Liver (tissue), 9 donors: ENCODE results near the gene HOXD13. TPM values are rescaled to one million over a fixed set of nuclear protein-coding genes. Genes with fewer than 3 reads are reported as not detected.

Source experiments
- DNase-seq: peaks from one replicate; pipeline ENCODE4 v3.0.0-alpha.2; 2017; ENCODE audit warnings: low spot score
- H3K27ac ChIP-seq, 2 donors: one replicate each; pipeline ENCODE4 v1.7.0; 2013; ENCODE audit warnings: inconsistent platforms in 2 of 2, low read length in 2 of 2, control low read depth in 1 of 2, low read depth in 1 of 2, mild to moderate bottlenecking in 1 of 2
- H3K27me3 ChIP-seq, 4 donors: one replicate each; pipeline versions ENCODE4 v1.6.1 to v1.7.0; 2013; ENCODE audit warnings: low read length in 3 of 4, inconsistent platforms in 1 of 4, mild to moderate bottlenecking in 1 of 4, moderate library complexity in 1 of 4; ENCODE audit not compliant: control insufficient read depth in 4 of 4, insufficient read depth in 4 of 4
- H3K36me3 ChIP-seq, 4 donors: one replicate each; pipeline versions ENCODE4 v1.6.1 to v1.7.0; 2013; ENCODE audit warnings: low read length in 3 of 4, mild to moderate bottlenecking in 3 of 4, low read depth in 1 of 4, moderate library complexity in 1 of 4; ENCODE audit not compliant: control insufficient read depth in 4 of 4, insufficient read depth in 3 of 4
- H3K4me1 ChIP-seq, 4 donors: one replicate each; pipeline versions ENCODE4 v1.6.1 to v1.7.0; 2013; ENCODE audit warnings: low read length in 3 of 4, mild to moderate bottlenecking in 3 of 4, moderate library complexity in 1 of 4; ENCODE audit not compliant: control insufficient read depth in 4 of 4, insufficient read depth in 4 of 4
- H3K4me3 ChIP-seq, 3 donors: one replicate each; pipeline versions ENCODE4 v1.6.1 to v1.7.0; 2013; ENCODE audit warnings: low read length in 3 of 3, control low read depth in 1 of 3, low read depth in 1 of 3, mild to moderate bottlenecking in 1 of 3
- H3K9ac ChIP-seq, 2 donors: one replicate each; pipeline ENCODE4 v1.7.0; 2013; ENCODE audit warnings: low read length in 2 of 2, mild to moderate bottlenecking in 2 of 2, moderate library complexity in 2 of 2, control low read depth in 1 of 2, low read depth in 1 of 2
- H3K9me3 ChIP-seq, 4 donors: one replicate each; pipeline versions ENCODE4 v1.6.1 to v1.7.0; 2013; ENCODE audit warnings: low read length in 3 of 4; ENCODE audit not compliant: control insufficient read depth in 4 of 4
- EGR1 ChIP-seq, 2 donors: IDR thresholded peaks; 2 replicates each; pipeline ENCODE4 v1.6.1; 2016 to 2018; ENCODE audit warnings: antibody characterized with exemption in 2 of 2, low read depth in 2 of 2
- FOXA1 ChIP-seq: IDR thresholded peaks from 2 replicates; pipeline ENCODE4 v1.6.1; 2016; ENCODE audit warnings: antibody characterized with exemption
- FOXA2 ChIP-seq: IDR thresholded peaks from 2 replicates; pipeline ENCODE4 v1.6.1; 2016; ENCODE audit warnings: antibody characterized with exemption
- GABPA ChIP-seq, 2 donors: IDR thresholded peaks in 1 of 2; conservative IDR thresholded peaks in 1 of 2; 2 replicates each; pipeline ENCODE4 v1.6.1; 2016; ENCODE audit warnings: antibody characterized with exemption in 2 of 2, mild to moderate bottlenecking in 1 of 2, moderate library complexity in 1 of 2
- MAX ChIP-seq: IDR thresholded peaks from 2 replicates; pipeline ENCODE4 v1.6.1; 2016; ENCODE audit warnings: antibody characterized with exemption
- NR2F2 ChIP-seq: IDR thresholded peaks from 2 replicates; pipeline ENCODE4 v1.6.1; 2016; ENCODE audit warnings: antibody characterized with exemption
- REST ChIP-seq: IDR thresholded peaks from 2 replicates; pipeline ENCODE4 v1.6.1; 2016; ENCODE audit warnings: antibody characterized with exemption, mild to moderate bottlenecking
- RXRA ChIP-seq, 2 donors: IDR thresholded peaks; 2 replicates each; pipeline ENCODE4 v1.6.1; 2017 to 2018; ENCODE audit warnings: antibody characterized with exemption in 2 of 2, mild to moderate bottlenecking in 1 of 2
- SP1 ChIP-seq: IDR thresholded peaks from 2 replicates; pipeline ENCODE4 v1.6.1; 2018; ENCODE audit warnings: antibody characterized with exemption, mild to moderate bottlenecking
- YY1 ChIP-seq: IDR thresholded peaks from 2 replicates; pipeline ENCODE4 v1.6.1; 2016; ENCODE audit warnings: antibody characterized with exemption, mild to moderate bottlenecking
- WGBS: extraction: QIAGEN DNeasy Blood & Tissue Kit; methylation state at CpG from one replicate; pipeline ENCODE4 v1.1.7; 2013; 5-methylcytosine and 5-hydroxymethylcytosine counted together
- polyA plus RNA-seq, 2 donors: library from polyadenylated mRNA; stranded (reverse) in 1 of 2; unstranded in 1 of 2; fragments of 200-250 nt in 1 of 2; fragments of >200 nt in 1 of 2; fragmentation: Nextera tagmentation in 1 of 2; extraction: Ambion mirVana in 1 of 2; gene quantifications; one replicate each; pipeline versions ENCODE4 v1.2.1 to v1.2.3, GENCODE V29; 2013 to 2015
- total RNA-seq, 2 donors: library from RNA; depleted of rRNA; stranded (reverse); fragments of >200 nt; gene quantifications; one replicate each; pipeline ENCODE4 v1.2.3, GENCODE V29; 2014
- TF ChIP-seq, protein P1 (sequence below): fragments of 150-350 bp; IDR thresholded peaks from 2 replicates; pipeline ENCODE4 v1.5.1; 2017; ENCODE audit warnings: improper control_type of control experiment, low read depth, low read length; ENCODE audit not compliant: missing input control
- donor health status: healthy.
- donor health status: healthy.
- donor health status: healthy.
- donor health status: healthy.
- donor health status: healthy.

The HOXD13 gene
- total and polyA plus RNA-seq, 4 donors: not detected

GRCh38 chr2:176076063-176076462, 16.5 kb upstream of the HOXD13 start:
- whole genome bisulfite sequencing: 18% methylated on average over 7 of the region's 7 CpGs
- H3K27ac ChIP-seq: no peak overlapping the region
- no peak for DNase-seq
- peaks cover 0 to 16% (median 4%) of the 10 kb centered on the region in 4 donors for H3K4me1 ChIP-seq
- no peak overlapping the region for H3K9ac ChIP-seq
- TF ChIP-seq YY1 (no peak), REST (no peak), FOXA1 (no peak), NR2F2 (no peak), MAX (no peak), RXRA (IDR thresholded peaks at IDR 0.05) (no peak), FOXA2 (no peak), GABPA (IDR thresholded peaks at IDR 0.05 in 1 of 2, conservative IDR thresholded peaks at IDR 0.05 in 1 of 2) (no peak), EGR1 (IDR thresholded peaks at IDR 0.05; ENCODE audit: low read depth in 2 of 2) (no peak), SP1 (no peak)
- TF ChIP-seq, protein P1, sequence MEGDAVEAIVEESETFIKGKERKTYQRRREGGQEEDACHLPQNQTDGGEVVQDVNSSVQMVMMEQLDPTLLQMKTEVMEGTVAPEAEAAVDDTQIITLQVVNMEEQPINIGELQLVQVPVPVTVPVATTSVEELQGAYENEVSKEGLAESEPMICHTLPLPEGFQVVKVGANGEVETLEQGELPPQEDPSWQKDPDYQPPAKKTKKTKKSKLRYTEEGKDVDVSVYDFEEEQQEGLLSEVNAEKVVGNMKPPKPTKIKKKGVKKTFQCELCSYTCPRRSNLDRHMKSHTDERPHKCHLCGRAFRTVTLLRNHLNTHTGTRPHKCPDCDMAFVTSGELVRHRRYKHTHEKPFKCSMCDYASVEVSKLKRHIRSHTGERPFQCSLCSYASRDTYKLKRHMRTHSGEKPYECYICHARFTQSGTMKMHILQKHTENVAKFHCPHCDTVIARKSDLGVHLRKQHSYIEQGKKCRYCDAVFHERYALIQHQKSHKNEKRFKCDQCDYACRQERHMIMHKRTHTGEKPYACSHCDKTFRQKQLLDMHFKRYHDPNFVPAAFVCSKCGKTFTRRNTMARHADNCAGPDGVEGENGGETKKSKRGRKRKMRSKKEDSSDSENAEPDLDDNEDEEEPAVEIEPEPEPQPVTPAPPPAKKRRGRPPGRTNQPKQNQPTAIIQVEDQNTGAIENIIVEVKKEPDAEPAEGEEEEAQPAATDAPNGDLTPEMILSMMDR: no peak
- peaks cover 0 to 57% (median 34%) of the 10 kb centered on the region in 4 donors for H3K27me3 ChIP-seq
- no peaks in the 10 kb centered on the region for H3K36me3 ChIP-seq
- no peak overlapping the region for H3K4me3 ChIP-seq
- peaks cover 0 to 7% (median 2%) of the 10 kb centered on the region in 4 donors for H3K9me3 ChIP-seq

- Histone ChIP-seq H3K36me3 (no peaks in the 10 kb centered on the region), H3K4me1 (peaks cover 0 to 16% (median 4%) of the 10 kb centered on the region in 4 donors), H3K4me3 (no peak overlapping the region), H3K9ac (no peak overlapping the region), H3K27ac (no peak overlapping the region), H3K27me3 (peaks cover 2 to 61% (median 34%) of the 10 kb centered on the region in 4 donors), H3K9me3 (peaks cover 0 to 14% (median 3%) of the 10 kb centered on the region in 4 donors)
- 14% methylated on average over 2 of the region's 2 CpGs for WGBS
- TF ChIP-seq, protein P1: no peak
- no peak for TF ChIP-seq FOXA2
- TF ChIP-seq MAX: no peak
- DNase-seq: no peak
These were observed 15.7 kb upstream of the HOXD13 start for GRCh38 chr2:176076796-176077195.
